ENCODE measurements around the gene BNC2.

GRCh38 chr9:16455842-16456241 lies 414.6 kb downstream of the BNC2 start:
- TF ChIP-seq CTCF (conservative IDR thresholded peaks at IDR 0.05 in 1 of 2, IDR thresholded peaks at IDR 0.05 in 1 of 2; ENCODE audit: low read depth in 1 of 2, low read length in 2 of 2) (no peak), EZH2 (IDR thresholded peaks at IDR 0.05; ENCODE audit: low read length, missing control alignments) (no peak)

Measured in fibroblast of lung (primary cell).